HG02870 (cell line): ENCODE measurements around the gene DDAH1.
A peak's percentile ranks its signal among the peaks of the same experiment; 100 is the strongest.

Source experiments
- ATAC-seq: cut with Tn5 transposase; IDR thresholded peaks from one replicate; pipeline ENCODE4 v1.9.1; 2021; ENCODE audit warnings: mild to moderate bottlenecking, moderate library complexity; ENCODE audit not compliant: unreplicated experiment

DDAH1 gene

GRCh38 chr1:85311818-85312217, 153.1 kb downstream of the DDAH1 start:
- ATAC-seq = no peak

GRCh38 chr1:85308833-85309350, 156.1 kb downstream of the DDAH1 start:
- no peak for ATAC-seq

DNA sequence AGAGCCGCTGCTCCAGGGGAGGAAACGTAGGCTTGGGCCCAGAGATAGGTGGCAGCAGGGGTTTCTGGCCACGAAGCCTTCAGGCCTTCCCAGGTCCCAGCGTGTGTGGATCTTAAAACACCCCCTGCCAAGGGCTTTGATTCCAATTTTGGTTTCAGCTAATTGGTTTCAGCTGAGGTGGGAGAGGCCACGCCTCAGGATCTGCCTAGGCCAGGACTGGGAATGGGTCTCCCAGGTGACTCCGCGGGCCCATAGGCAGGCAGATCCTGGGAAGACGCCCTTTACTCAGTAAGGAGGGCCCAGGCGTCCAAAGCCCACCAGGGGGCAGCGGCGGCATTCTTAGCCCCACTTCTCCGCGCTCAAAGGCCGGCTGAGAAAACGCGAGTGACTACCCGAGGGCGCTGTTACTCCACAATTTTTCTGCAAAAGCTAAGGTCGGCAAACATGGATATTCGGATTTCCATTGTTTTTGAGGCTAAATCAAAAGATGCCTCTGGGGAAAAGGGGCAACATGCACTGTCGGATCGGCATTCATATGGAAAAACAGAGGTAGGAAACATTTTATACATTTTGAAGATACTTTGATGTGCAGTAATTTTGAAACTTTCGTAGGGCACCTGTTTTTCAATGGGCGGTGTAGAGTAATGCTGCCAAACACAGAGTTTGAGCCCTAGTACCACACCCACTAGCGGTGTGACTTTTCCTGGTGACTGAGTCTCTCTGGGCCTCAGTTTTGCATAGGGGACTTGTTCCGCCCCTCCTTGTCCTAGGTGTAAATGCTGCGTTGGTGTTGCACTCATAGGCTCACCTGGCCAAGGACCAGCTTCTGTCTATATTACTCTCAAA, 156.7 kb downstream of the DDAH1 start:
- ATAC-seq = peak; percentile 88

- ATAC-seq = no peak
Measured at GRCh38 chr1:85306236-85306635, 158.7 kb downstream of the DDAH1 start.

- ATAC-seq = no peak
Measured at GRCh38 chr1:85303440-85304162, 161.4 kb downstream of the DDAH1 start.

GRCh38 chr1:85300140-85300539, 164.8 kb downstream of the DDAH1 start:
- no peak for ATAC-seq

GRCh38 chr1:85297855-85298629, 166.9 kb downstream of the DDAH1 start:
- peak; percentile 78 for ATAC-seq

GRCh38 chr1:85297538-85297854, 167.5 kb downstream of the DDAH1 start:
- ATAC-seq = no peak

DNA sequence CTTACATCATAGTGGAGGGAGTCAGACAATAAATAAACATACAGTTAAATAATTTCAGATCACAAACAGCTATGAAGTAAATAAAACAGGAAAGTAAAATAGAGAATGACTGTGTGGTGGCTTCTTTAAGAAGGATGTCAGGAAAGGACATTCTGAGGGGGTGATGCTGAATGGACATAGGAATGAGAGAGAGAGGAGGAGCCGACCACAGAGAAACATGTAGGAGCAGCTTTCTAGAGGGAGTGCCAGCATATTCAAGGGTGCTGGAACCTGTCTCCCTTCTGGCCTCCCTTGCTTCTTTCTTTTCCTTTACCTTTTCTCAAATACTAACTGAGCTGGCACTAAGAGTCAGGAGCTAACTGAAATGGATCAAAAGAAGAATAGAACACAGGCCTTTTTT, 168.0 kb downstream of the DDAH1 start:
- no peak for ATAC-seq

DNA sequence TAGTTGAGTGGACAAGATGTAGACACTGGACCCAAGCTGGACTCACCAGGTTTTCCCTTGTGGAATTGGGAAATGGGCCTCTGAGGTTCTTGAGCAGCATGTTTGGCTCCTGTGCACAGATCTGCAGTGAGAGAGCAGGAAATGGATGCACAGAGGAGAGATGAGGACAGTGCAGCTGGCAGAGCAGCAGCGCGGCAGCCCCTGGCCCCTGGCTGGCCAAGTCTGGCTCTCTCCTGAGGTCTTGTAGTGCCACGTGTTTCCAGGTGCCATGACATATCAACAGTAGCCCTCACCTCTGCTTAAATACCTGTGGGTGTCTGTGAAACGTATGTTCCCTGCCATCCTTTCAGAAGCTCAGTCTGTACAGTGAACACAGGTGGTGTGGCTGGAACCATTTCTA, 169.3 kb downstream of the DDAH1 start:
- ATAC-seq = no peak

DNA sequence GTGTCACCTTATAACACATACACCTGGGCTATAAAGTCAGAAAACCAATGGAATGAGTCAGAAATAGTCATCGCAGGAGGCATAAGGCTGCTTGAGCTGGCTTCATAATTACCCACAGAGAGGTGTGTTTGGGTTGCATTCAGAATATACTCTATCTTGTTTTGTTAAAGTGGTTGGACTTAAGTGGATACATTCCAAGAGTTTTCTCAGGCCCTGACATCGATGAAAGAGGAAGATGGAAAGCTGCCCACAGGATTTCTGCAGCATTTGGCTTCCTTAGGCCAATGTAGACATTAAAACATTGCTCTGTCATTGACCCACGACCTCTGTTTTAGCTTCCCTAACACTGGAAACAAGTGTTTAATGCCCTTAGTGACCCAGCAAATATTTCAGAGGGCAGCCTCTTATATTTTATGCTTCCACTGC, 169.9 kb downstream of the DDAH1 start:
- no peak for ATAC-seq

GRCh38 chr1:85290826-85291225, 174.1 kb downstream of the DDAH1 start:
- ATAC-seq = no peak

GRCh38 chr1:85289848-85290335, 175.1 kb downstream of the DDAH1 start:
- ATAC-seq = no peak

DNA sequence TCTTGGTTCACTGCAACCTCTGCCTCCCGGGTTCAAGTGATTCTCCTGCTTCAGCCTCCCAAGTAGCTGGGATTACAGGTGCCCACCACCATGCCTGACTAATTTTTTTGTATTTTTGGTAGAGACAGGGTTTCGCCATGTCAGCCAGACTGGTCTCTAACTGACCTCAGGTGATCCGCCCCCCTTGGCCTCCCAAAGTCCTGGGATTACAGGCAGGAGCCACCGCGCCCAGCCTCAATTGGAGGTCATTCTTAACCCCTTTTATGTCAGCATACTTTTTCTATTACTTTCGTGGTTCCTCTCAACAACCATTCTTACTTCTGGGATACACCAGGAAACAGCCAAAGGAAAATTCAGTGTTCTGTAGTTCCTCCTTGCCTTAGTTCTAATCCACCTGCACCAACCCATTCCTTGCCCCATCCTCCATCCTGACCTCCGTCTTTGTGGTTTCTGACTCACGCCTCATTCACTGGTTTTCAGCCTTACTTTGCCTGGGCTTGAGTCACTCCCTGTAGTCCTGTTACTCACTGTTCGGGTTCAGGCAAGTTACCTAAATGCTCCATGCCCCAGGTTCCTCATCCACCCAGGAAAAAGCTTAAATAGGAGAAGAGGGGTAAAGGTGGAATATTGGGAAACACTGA, 175.6 kb downstream of the DDAH1 start:
- no peak for ATAC-seq

DNA sequence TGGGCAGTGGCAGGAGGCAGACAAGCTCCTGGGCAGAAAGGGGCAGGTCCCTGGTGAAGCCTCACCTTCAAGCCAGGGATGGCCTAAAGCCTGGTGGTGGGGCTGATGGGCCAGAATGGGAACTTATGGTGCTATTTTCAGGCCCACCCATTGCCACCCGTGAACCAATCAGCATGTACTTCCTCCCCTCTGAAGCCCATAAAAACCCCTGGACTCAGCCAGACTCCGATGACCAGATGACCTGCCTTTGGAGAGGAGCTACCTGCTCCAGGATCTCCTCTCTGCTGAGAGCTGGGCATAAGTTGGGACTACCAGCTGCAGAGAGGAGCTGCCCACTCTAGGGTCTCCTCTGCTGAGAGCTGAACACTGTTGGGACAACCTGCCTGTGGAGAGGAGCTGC, 180.8 kb downstream of the DDAH1 start:
- ATAC-seq = no peak

DNA sequence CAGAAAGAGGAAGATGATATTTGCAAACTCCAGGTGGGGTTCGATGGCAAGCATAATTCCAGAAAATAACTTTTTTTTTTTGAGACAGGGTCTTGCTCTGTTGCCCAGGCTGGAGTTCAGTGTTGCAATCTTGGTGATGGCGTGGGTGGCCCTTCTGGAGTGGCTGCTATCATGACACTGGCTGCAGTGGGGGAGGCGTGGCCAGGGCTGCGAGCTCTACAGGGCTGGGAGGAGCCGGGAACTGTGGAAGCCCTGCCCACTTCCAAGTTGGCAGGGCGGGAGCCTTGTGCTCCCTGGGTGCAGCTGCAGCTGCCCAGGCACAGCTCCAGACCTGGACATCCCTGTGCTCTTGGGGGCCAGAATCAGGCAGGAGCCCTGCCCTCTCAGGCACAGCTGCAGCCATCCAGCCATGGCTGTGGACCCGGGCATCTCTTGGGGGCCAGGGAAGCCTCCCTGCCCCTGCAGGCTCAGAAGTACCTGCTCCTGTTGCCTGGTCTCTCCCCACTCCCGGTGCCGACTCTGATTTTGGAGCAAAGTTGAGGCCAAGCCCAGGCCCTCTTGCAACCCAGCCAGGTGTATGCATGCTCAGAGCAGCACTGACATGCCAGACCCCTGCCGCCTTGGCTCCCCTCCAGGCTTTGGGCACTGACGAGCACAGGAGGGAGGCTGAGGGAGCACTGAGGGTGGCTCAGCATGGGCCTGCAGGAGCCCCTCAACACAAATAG, 181.3 kb downstream of the DDAH1 start:
- ATAC-seq = no peak

- no peak for ATAC-seq
Measured at GRCh38 chr1:85282424-85282823, 182.5 kb downstream of the DDAH1 start.

- ATAC-seq = no peak
Measured at GRCh38 chr1:85280636-85281035, 184.3 kb downstream of the DDAH1 start.

- ATAC-seq = no peak
Measured at GRCh38 chr1:85279458-85280080, 185.4 kb downstream of the DDAH1 start.
